H1 (cell line): ENCODE results near the gene COX17. TPM values are rescaled to one million over a fixed set of nuclear protein-coding genes. Genes with fewer than 3 reads are reported as not detected.

Source experiments
- CTCF ChIA-PET: fragments of 300-600 bp; sonication (Branson Sonifier 250); formaldehyde crosslinking; loops from one replicate; lab custom pipeline; 2021; ENCODE audit not compliant: partially characterized antibody; lab: Charles Lee
- POLR2A ChIA-PET: fragments of 300-600 bp; sonication (Branson Sonifier 250); formaldehyde crosslinking; loops from one replicate; lab custom pipeline; 2021; ENCODE audit warnings: inconsistent platforms; ENCODE audit not compliant: partially characterized antibody; lab: Charles Lee
- DNase-seq, 2 experiments: peaks; one replicate each; pipeline versions ENCODE4 v3.0.0 to v3.0.0-alpha.2; 2010 to 2022; ENCODE audit warnings: low spot score in 2 of 2, low read depth in 1 of 2, mixed read lengths in 1 of 2
- FAIRE-seq: peaks from 2 replicates; lab custom pipeline; 2011; peaks lifted over from hg19 to GRCh38; lab: Jason Lieb, UNC
- H2AFZ ChIP-seq: 2 replicates; pipeline ENCODE4 v1.8.1; 2012; ENCODE audit warnings: low read length, inconsistent platforms
- H2AK5ac ChIP-seq: 2 replicates; pipeline ENCODE4 v1.6.1; 2013; ENCODE audit warnings: low read depth, low read length
- H2BK120ac ChIP-seq: replicated peaks from 2 replicates; pipeline ENCODE3; 2013; ENCODE audit warnings: low read depth, low read length, inconsistent platforms
- H2BK12ac ChIP-seq: 2 replicates; pipeline ENCODE4 v1.6.1; 2013; ENCODE audit warnings: low read depth, low read length
- H2BK15ac ChIP-seq: 2 replicates; pipeline ENCODE4 v1.6.1; 2013; ENCODE audit warnings: low read length
- H2BK20ac ChIP-seq: 2 replicates; pipeline ENCODE4 v1.6.1; 2013; ENCODE audit warnings: low read length
- H2BK5ac ChIP-seq: 2 replicates; pipeline ENCODE4 v1.6.1; 2013; ENCODE audit warnings: low read depth, low read length
- H3K14ac ChIP-seq: 2 replicates; pipeline ENCODE4 v1.6.1; 2013; ENCODE audit warnings: inconsistent platforms; ENCODE audit not compliant: insufficient read length
- H3K18ac ChIP-seq: 2 replicates; pipeline ENCODE4 v1.6.1; 2013; ENCODE audit warnings: low read length; ENCODE audit errors: extremely low read depth
- H3K23ac ChIP-seq: 2 replicates; pipeline ENCODE4 v1.6.1; 2013; ENCODE audit warnings: inconsistent platforms; ENCODE audit not compliant: insufficient read length
- H3K23me2 ChIP-seq: 2 replicates; pipeline ENCODE4 v1.6.1; 2013; ENCODE audit warnings: low read depth, low read length
- H3K27ac ChIP-seq: 2 replicates; pipeline ENCODE4 v1.6.1; 2011; ENCODE audit warnings: low read depth, low read length, inconsistent platforms
- H3K27me3 ChIP-seq, 4 experiments: replicated peaks in 1 of 4; 1 replicate in 1 of 4; 2 replicates in 3 of 4; pipeline versions ENCODE4 v1.6.1 to v1.8.1; 2011 to 2013; ENCODE audit warnings: low read length in 3 of 4, mild to moderate bottlenecking in 3 of 4, inconsistent platforms in 2 of 4, mixed read lengths in 2 of 4, moderate library complexity in 1 of 4; ENCODE audit not compliant: control insufficient read depth in 3 of 4, insufficient read depth in 3 of 4; ENCODE audit errors: extremely low read depth in 1 of 4
- H3K36me3 ChIP-seq, 4 experiments: 2 replicates each; pipeline versions ENCODE4 v1.6.1 to v1.8.1; 2011 to 2013; ENCODE audit warnings: mild to moderate bottlenecking in 4 of 4, low read length in 3 of 4, moderate library complexity in 2 of 4, control low read depth in 1 of 4, inconsistent platforms in 1 of 4; ENCODE audit not compliant: insufficient read depth in 4 of 4, control insufficient read depth in 2 of 4
- H3K4ac ChIP-seq: replicated peaks from 2 replicates; pipeline ENCODE3; 2013; ENCODE audit warnings: low read length, low read depth, mixed read lengths, inconsistent platforms; ENCODE audit not compliant: insufficient read length
- H3K4me1 ChIP-seq, 4 experiments: replicated peaks in 1 of 4; 1 replicate in 1 of 4; 2 replicates in 3 of 4; pipeline versions ENCODE4 v1.6.1 to v1.8.1; 2011 to 2013; ENCODE audit warnings: low read length in 3 of 4, inconsistent platforms in 2 of 4, mixed read lengths in 1 of 4; ENCODE audit not compliant: insufficient read depth in 4 of 4, control insufficient read depth in 3 of 4
- H3K4me2 ChIP-seq, 2 experiments: 2 replicates each; pipeline versions ENCODE4 v1.6.1 to v1.8.1; 2011 to 2013; ENCODE audit warnings: low read depth in 2 of 2, low read length in 2 of 2, control low read depth in 1 of 2, inconsistent platforms in 1 of 2, mild to moderate bottlenecking in 1 of 2; ENCODE audit not compliant: insufficient read depth in 1 of 2
- H3K4me3 ChIP-seq, 4 experiments: fragments of 200-600, 300-600 bp in 1 of 4; sonication (generic), shearing (Covaris generic), sonication (Bioruptor Twin) in 1 of 4; 2 replicates each; pipeline versions ENCODE4 v1.5.1 to v1.8.1; 2011 to 2016; ENCODE audit warnings: low read length in 4 of 4, low read depth in 3 of 4, control low read depth in 2 of 4, inconsistent platforms in 2 of 4, mild to moderate bottlenecking in 2 of 4, mixed read lengths in 1 of 4, moderate library complexity in 1 of 4; ENCODE audit not compliant: insufficient read depth in 2 of 4; ENCODE audit errors: extremely low read depth in 1 of 4
- H3K56ac ChIP-seq: replicated peaks from 2 replicates; pipeline ENCODE3; 2013; ENCODE audit warnings: low read depth, mild to moderate bottlenecking, mixed read lengths, low read length, inconsistent platforms; ENCODE audit not compliant: insufficient read length
- H3K79me1 ChIP-seq: 2 replicates; pipeline ENCODE4 v1.6.1; 2013; ENCODE audit warnings: low read depth, low read length, control low read depth
- H3K79me2 ChIP-seq, 2 experiments: 2 replicates each; pipeline versions ENCODE4 v1.6.1 to v1.8.1; 2012 to 2013; ENCODE audit warnings: low read length in 2 of 2, mild to moderate bottlenecking in 2 of 2, inconsistent platforms in 1 of 2; ENCODE audit not compliant: insufficient read depth in 2 of 2, control insufficient read depth in 1 of 2
- H3K9ac ChIP-seq, 4 experiments: replicated peaks in 1 of 4; 1 replicate in 1 of 4; 2 replicates in 3 of 4; pipeline versions ENCODE4 v1.6.1 to v1.8.1; 2011 to 2013; ENCODE audit warnings: low read depth in 3 of 4, low read length in 3 of 4, control low read depth in 2 of 4, mild to moderate bottlenecking in 2 of 4, moderate library complexity in 2 of 4, inconsistent platforms in 1 of 4; ENCODE audit errors: extremely low read depth in 1 of 4
- H3K9me3 ChIP-seq, 2 experiments: 2 replicates each; pipeline versions ENCODE4 v1.6.1 to v1.8.1; 2012 to 2013; ENCODE audit warnings: mild to moderate bottlenecking in 2 of 2, moderate library complexity in 2 of 2, control low read depth in 1 of 2, inconsistent platforms in 1 of 2, low read depth in 1 of 2, low read length in 1 of 2, mixed read lengths in 1 of 2; ENCODE audit not compliant: insufficient read depth in 2 of 2
- H4K20me1 ChIP-seq, 2 experiments: replicated peaks in 1 of 2; 2 replicates each; pipeline versions ENCODE3 to v1.8.1; 2011 to 2013; ENCODE audit warnings: inconsistent platforms in 2 of 2, low read length in 2 of 2, mild to moderate bottlenecking in 1 of 2; ENCODE audit not compliant: insufficient read depth in 2 of 2, control insufficient read depth in 1 of 2
- H4K5ac ChIP-seq: 2 replicates; pipeline ENCODE4 v1.6.1; 2013; ENCODE audit warnings: low read length, low read depth, mixed read lengths, inconsistent platforms; ENCODE audit not compliant: insufficient read length
- H4K8ac ChIP-seq: 2 replicates; pipeline ENCODE4 v1.8.0; 2013; ENCODE audit warnings: mild to moderate bottlenecking, moderate library complexity, low read length, inconsistent platforms; ENCODE audit not compliant: insufficient read depth; ENCODE audit errors: extremely low read depth
- H4K91ac ChIP-seq: replicated peaks from 2 replicates; pipeline ENCODE3; 2013; ENCODE audit warnings: low read length, mixed read lengths, inconsistent platforms; ENCODE audit not compliant: insufficient read length
- POLR2AphosphoS5 ChIP-seq: IDR thresholded peaks from 2 replicates; pipeline ENCODE4 v1.6.1; 2011; ENCODE audit warnings: low read depth, low read length
- SP4 ChIP-seq: IDR thresholded peaks from 2 replicates; pipeline ENCODE4 v1.6.1; 2012; ENCODE audit warnings: low read length, inconsistent platforms
- WGBS, 2 experiments: shearing (Covaris generic) in 1 of 2; methylation state at CpG; one replicate each; pipeline versions ENCODE4 v1.1.6 to v1.1.7; 2013 to 2015; ENCODE audit warnings: low lambda C conversion rate in 2 of 2, mixed read lengths in 2 of 2, inconsistent platforms in 1 of 2, low coverage in 1 of 2, missing lambda C conversion rate in 1 of 2; ENCODE audit not compliant: insufficient replicate concordance in 2 of 2, insufficient coverage in 1 of 2, insufficient read length in 1 of 2; ENCODE audit errors: extremely low coverage in 1 of 2, missing lambda C conversion rate in 1 of 2; 5-methylcytosine and 5-hydroxymethylcytosine counted together
- polyA plus RNA-seq, 7 experiments: library from polyadenylated mRNA; depleted of rRNA in 3 of 7; stranded (reverse) in 5 of 7; unstranded in 2 of 7; fragments of >200 nt in 5 of 7; fragments of 200-250 nt in 2 of 7; gene quantifications; 1 replicate in 5 of 7; 2 replicates in 1 of 7; 4 replicates in 1 of 7; pipeline versions ENCODE4 v1.2.1 to v1.2.3, GENCODE V29; 2011 to 2013; ENCODE audit warnings: missing spikeins in 2 of 7, mixed read lengths in 2 of 7
- total RNA-seq: library from RNA; stranded (reverse); fragmentation: NEBNext Ultra II Directional; extraction: Animal tissue kit (Norgen Biotek cat#: 25700); gene quantifications from 2 replicates; pipeline ENCODE4 v1.2.1, GENCODE V29; 2021
- TF ChIP-seq, protein P1 (sequence below): IDR thresholded peaks from 2 replicates; pipeline ENCODE4 v1.6.1; 2012; ENCODE audit warnings: inconsistent platforms

COX17 gene
- total and polyA plus RNA-seq, 2 of the 8 experiments (the other 6 are each of a cell fraction or from before 2014, with no cell fraction given) = 34.2 to 43.0 TPM

DNA sequence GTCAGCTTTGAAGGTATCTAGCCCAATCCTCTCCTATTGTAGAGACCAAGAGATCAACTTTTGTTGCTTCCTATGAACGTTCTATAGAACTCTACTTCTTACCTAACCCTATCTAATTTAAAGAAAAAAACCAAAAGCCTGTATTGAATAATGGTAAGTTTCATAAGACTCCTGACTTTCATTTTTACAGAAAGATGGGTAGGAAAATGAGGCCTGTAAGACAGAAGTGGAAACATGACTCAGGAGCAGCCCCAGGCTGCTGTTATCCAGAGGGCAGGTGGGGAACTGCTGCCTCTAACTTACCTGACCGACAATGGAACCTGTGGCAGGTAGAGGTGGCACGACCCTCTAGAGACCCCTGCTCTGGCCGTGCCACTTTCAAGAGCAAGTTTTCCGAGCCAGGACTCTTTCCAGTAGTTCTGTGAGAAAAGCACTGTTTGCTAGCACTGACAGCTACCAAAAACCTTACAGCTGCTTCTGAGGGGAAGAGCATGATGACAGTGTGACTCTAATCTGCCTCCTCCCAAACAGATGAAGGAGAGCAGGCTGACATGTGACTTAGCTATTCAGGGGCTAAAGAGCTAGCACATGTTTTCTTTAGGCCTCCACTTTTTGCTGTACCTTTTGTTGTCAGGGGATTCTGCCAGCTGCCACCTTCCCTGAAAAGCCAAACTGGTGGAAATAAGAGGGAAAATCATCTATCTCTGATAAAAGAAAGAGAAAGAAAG is 34.3 kb downstream of the COX17 start:
- H3K36me3 ChIP-seq = no peaks in the 10 kb centered on the region
- no peaks in the 10 kb centered on the region for H3K79me1 ChIP-seq
- H4K91ac ChIP-seq = no peak overlapping the region
- H3K27ac ChIP-seq = no peak overlapping the region
- no peak overlapping the region for H2BK20ac ChIP-seq
- FAIRE-seq (no peak), DNase-seq (no peak)
- H3K4me3 ChIP-seq = no peak overlapping the region
- H3K27me3 ChIP-seq = no peaks in the 10 kb centered on the region
- H2BK15ac ChIP-seq = no peak overlapping the region
- WGBS, 2 experiments = 85% methylated on average over 5 of the region's 5 CpGs; no CpG with 5 or more reads in 1 of the 2 experiments
- H2BK12ac ChIP-seq = no peak overlapping the region
- no peak overlapping the region for H3K9ac ChIP-seq
- no peaks in the 10 kb centered on the region for H3K9me3 ChIP-seq
- H3K23ac ChIP-seq = no peak overlapping the region
- H4K5ac ChIP-seq = no peak overlapping the region
- no peak overlapping the region for H4K8ac ChIP-seq
- H3K56ac ChIP-seq = no peak overlapping the region
- H4K20me1 ChIP-seq = no peaks in the 10 kb centered on the region
- no peak overlapping the region for H2BK120ac ChIP-seq
- H3K18ac ChIP-seq = no peak overlapping the region
- no peaks in the 10 kb centered on the region for H3K79me2 ChIP-seq
- no peak overlapping the region for H2AK5ac ChIP-seq
- peaks cover 0 to 7% (median 1%) of the 10 kb centered on the region in 4 experiments; a peak in 2 of 7 replicates for H3K4me1 ChIP-seq
- no peak overlapping the region for H2BK5ac ChIP-seq
- TF ChIP-seq POLR2AphosphoS5 = no peak
- TF ChIP-seq, protein P1, sequence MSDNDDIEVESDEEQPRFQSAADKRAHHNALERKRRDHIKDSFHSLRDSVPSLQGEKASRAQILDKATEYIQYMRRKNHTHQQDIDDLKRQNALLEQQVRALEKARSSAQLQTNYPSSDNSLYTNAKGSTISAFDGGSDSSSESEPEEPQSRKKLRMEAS = peak; percentile 44; the same call in 1 of the 2 replicates
- TF ChIP-seq SP4 = no peak
- TF ChIP-seq, all 59 proteins: peak for 1
- Histone ChIP-seq H3K4me2 (no peak overlapping the region), H3K23me2 (no peaks in the 10 kb centered on the region), H3K14ac (no peak overlapping the region), H3K4ac (no peak overlapping the region), H2AFZ (peak overlapping the region; percentile 76; the same call in 1 of the 2 replicates)
- CTCF ChIA-PET = interaction anchor here (1.1 to 2.7 kb wide), 2 partner anchors 43 to 55 kb away, joined by 3 to 11 read pairs; no protein-coding TSS in a partner anchor
- POLR2A ChIA-PET = interaction anchor here (0.6 to 0.7 kb wide), 2 partner anchors 10 to 24 kb away, joined by 3 read pairs; no protein-coding TSS in a partner anchor
